Nephron progenitor cell (in vitro differentiated cells): ENCODE measurements around the gene TRIM38.

Source experiments
- DNase-seq: peaks from one replicate; pipeline ENCODE4 v3.0.0; 2021
- H3K27ac Mint-ChIP-seq: 2 replicates; pipeline ENCODE4 v1.8.0; 2021; ENCODE audit warnings: mild to moderate bottlenecking, moderate library complexity, mixed read lengths
- H3K27me3 Mint-ChIP-seq: 2 replicates; pipeline ENCODE4 v1.8.0; 2021; ENCODE audit warnings: mild to moderate bottlenecking, low read depth, mixed read lengths; ENCODE audit not compliant: poor library complexity
- H3K36me3 Mint-ChIP-seq: 2 replicates; pipeline ENCODE4 v1.8.0; 2021; ENCODE audit warnings: low read depth, mixed read lengths
- H3K4me1 Mint-ChIP-seq: 2 replicates; pipeline ENCODE4 v1.8.0; 2021; ENCODE audit warnings: mixed read lengths
- H3K4me3 Mint-ChIP-seq: 2 replicates; pipeline ENCODE4 v1.8.0; 2021; ENCODE audit warnings: mild to moderate bottlenecking, moderate library complexity, mixed read lengths
- H3K9me3 Mint-ChIP-seq: 2 replicates; pipeline ENCODE4 v1.8.0; 2021; ENCODE audit warnings: mild to moderate bottlenecking, moderate library complexity, mixed read lengths
- CTCF ChIP-seq: fragments of 200-600 bp; sonication (generic); IDR thresholded peaks from 2 replicates; pipeline ENCODE4 v1.5.0; 2021; ENCODE audit warnings: antibody characterized with exemption

TRIM38 gene

DNA sequence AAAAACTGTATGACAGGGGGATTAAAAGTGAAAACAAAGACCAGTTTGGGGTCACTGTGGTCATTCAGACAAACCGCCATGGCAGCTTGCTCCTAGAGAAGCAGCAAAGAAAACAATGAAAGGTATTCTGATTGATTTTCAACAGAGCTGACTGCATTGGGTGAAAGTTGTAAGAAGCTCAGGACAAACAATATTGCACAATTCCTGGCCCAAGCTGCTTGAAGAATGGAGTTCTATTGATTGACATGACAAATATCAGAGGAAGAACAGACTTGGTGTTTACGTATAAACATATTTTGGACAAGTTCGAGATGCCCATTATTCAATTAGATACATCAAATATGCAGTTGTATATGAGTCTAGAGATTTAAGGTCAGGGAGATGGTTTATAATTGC lies 62.0 kb downstream of the TRIM38 start:
- Mint-ChIP-seq H3K36me3 (peaks cover 1% of the 10 kb centered on the region), H3K4me3 (peak overlapping the region; percentile 15), H3K27ac (no peak overlapping the region), H3K4me1 (peaks cover 73% of the 10 kb centered on the region), H3K27me3 (peaks cover 3% of the 10 kb centered on the region), H3K9me3 (peaks cover 1% of the 10 kb centered on the region)
- no peak for DNase-seq
- no peak for TF ChIP-seq CTCF

GRCh38 chr6:26025047-26025893 lies 62.7 kb downstream of the TRIM38 start:
- peaks cover 3% of the 10 kb centered on the region for H3K27me3 Mint-ChIP-seq

GRCh38 chr6:26025894-26026832 lies 63.6 kb downstream of the TRIM38 start:
- Mint-ChIP-seq H3K36me3 (no peaks in the 10 kb centered on the region), H3K4me1 (peaks cover 87% of the 10 kb centered on the region)
- TF ChIP-seq CTCF: peak; percentile 73

More at GRCh38 chr6:26025047-26025893, 62.7 kb downstream of the TRIM38 start:
- H3K27ac Mint-ChIP-seq: peak overlapping the region; percentile 98
- DNase-seq: no peak
- no peaks in the 10 kb centered on the region for H3K36me3 Mint-ChIP-seq
- H3K4me3 Mint-ChIP-seq: peak overlapping the region; percentile 95
- peaks cover 79% of the 10 kb centered on the region for H3K4me1 Mint-ChIP-seq
- TF ChIP-seq CTCF: no peak
- no peaks in the 10 kb centered on the region for H3K9me3 Mint-ChIP-seq

DNA sequence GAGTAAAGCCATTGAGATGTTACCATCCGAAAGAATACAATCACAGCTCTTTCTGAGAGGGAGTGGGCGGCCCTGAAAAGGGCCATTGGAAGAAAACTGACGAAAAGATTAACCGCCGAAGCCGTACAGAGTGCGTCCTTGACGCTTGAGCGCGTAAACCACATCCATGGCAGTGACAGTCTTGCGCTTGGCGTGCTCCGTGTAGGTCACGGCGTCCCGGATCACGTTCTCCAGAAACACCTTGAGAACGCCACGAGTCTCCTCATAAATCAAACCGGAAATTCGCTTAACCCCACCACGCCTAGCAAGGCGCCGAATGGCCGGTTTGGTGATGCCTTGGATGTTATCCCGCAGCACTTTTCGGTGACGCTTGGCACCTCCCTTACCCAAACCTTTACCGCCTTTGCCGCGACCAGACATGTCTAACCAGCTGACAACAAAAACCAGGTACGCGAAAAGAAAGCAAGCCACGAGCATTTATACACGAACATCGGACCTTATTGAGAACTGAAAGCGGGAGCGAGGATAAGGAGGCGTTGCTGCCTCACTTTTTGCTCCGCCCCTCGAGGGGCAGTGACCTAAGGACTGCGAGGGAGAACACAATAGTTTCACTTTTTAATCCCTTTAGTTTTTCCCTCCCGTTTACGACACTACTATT lies 64.4 kb downstream of the TRIM38 start:
- H3K27me3 Mint-ChIP-seq: no peaks in the 10 kb centered on the region
- no peaks in the 10 kb centered on the region for H3K36me3 Mint-ChIP-seq
- no peak for TF ChIP-seq CTCF
- no peaks in the 10 kb centered on the region for H3K9me3 Mint-ChIP-seq
- DNase-seq: peak; percentile 72
- peaks cover 86% of the 10 kb centered on the region for H3K4me1 Mint-ChIP-seq
- H3K27ac Mint-ChIP-seq: peak overlapping the region; percentile 98
- peak overlapping the region; percentile 95 for H3K4me3 Mint-ChIP-seq

More at GRCh38 chr6:26025894-26026832, 63.6 kb downstream of the TRIM38 start:
- Mint-ChIP-seq H3K4me3 (peak overlapping the region; percentile 95), H3K9me3 (no peaks in the 10 kb centered on the region), H3K27me3 (no peaks in the 10 kb centered on the region), H3K27ac (peak overlapping the region; percentile 98)
- DNase-seq: peak; percentile 88

DNA sequence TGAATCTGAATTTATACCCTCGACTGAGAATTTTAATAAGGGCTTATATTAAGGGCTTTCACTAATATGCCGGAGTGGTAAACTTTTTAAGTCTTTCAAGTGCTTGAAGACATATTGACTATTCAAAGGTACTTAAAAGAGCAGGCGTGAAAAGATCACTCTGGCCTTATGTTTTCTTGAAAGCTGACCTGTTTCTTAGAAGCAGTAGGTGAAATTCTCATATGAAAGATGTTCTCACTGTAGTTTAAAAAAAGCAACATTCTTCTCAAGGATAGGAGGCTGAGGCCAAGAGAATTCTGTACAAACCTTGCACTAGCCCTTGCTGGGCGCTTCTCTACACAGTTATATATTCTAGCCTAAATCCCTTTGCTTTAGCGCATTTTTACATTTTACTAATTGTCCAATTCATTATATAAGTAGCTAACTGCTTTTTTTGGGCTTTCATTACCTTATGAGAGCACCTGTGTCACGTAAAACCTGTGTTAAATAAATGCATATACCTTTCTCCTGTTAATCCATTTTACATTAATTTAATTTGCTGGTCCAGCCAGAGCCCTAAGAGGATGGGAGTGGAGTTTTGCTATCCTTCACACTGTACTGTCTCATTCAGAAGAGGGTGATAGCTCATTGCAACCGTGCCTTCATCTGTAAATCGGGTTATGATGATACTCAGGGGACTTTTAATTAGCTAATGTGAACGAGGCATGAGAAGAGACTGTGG lies 65.0 kb downstream of the TRIM38 start:
- Mint-ChIP-seq H3K27ac (peak overlapping the region; percentile 98), H3K9me3 (no peaks in the 10 kb centered on the region), H3K36me3 (no peaks in the 10 kb centered on the region), H3K4me1 (peaks cover 80% of the 10 kb centered on the region), H3K27me3 (no peaks in the 10 kb centered on the region), H3K4me3 (peak overlapping the region; percentile 95)
- DNase-seq: no peak
- TF ChIP-seq CTCF: no peak
